GM12878 (cell line): Measurements from ENCODE around the gene WNK1. TPM values are rescaled to one million over a fixed set of nuclear protein-coding genes. Genes with fewer than 3 reads are reported as not detected.

Experiments
- ATAC-seq: fragments of 200-7000 bp; cut with Tn5 transposase; 3 replicates; pipeline ENCODE4 v1.9.1; 2020; ENCODE audit warnings: mild to moderate bottlenecking, moderate library complexity
- BruUV-seq: library from RNA; stranded (reverse); fragments of 400-500 nt; replicated peaks from 2 replicates; lab custom pipeline; 2021; lab: Mats Ljungman, UMichigan
- CTCF ChIA-PET: fragments of 300-600 bp; sonication (Branson Sonifier 250); formaldehyde crosslinking; extraction: SDS; loops from one replicate; lab custom pipeline; 2021; ENCODE audit warnings: inconsistent platforms; lab: Yijun Ruan, JAX
- POLR2A ChIA-PET: fragments of 350-600 bp; formaldehyde crosslinking; extraction: SDS; loops from one replicate; lab custom pipeline; 2021; ENCODE audit warnings: inconsistent platforms; lab: Charles Lee
- RAD21 ChIA-PET: fragments of 300-600 bp; sonication (Branson Sonifier 250); formaldehyde crosslinking; loops from one replicate; lab custom pipeline; 2023; ENCODE audit warnings: antibody characterized with exemption; ENCODE audit not compliant: unreplicated experiment; lab: Charles Lee
- SMC1A ChIA-PET: fragments of 300-600 bp; sonication (Branson Sonifier 250); formaldehyde crosslinking; loops from one replicate; lab custom pipeline; 2023; ENCODE audit not compliant: unreplicated experiment, uncharacterized antibody; lab: Charles Lee
- DNase-seq: peaks from one replicate; pipeline ENCODE4 v3.0.0-alpha.2; 2011; ENCODE audit warnings: low read depth, low spot score
- FAIRE-seq: peaks from 3 replicates; lab custom pipeline; 2011; peaks lifted over from hg19 to GRCh38; lab: Jason Lieb, UNC
- H2AFZ ChIP-seq: 2 replicates; pipeline ENCODE4 v1.6.0; 2011; ENCODE audit warnings: low read depth, low read length, control low read depth; ENCODE audit not compliant: control insufficient read depth
- H3K27ac ChIP-seq: 2 replicates; pipeline ENCODE4 v1.5.1; 2011; ENCODE audit warnings: control low read depth; ENCODE audit not compliant: control insufficient read depth, insufficient read depth
- H3K27me3 ChIP-seq, 2 experiments: replicated peaks in 1 of 2; 2 replicates each; pipeline versions ENCODE4 v1.6.0 to v1.6.1; 2011; ENCODE audit warnings: low read length in 1 of 2; ENCODE audit not compliant: control insufficient read depth in 2 of 2, insufficient read depth in 2 of 2
- H3K36me3 ChIP-seq, 2 experiments: 2 replicates each; pipeline ENCODE4 v1.5.1; 2011; ENCODE audit warnings: low read length in 1 of 2; ENCODE audit not compliant: control insufficient read depth in 2 of 2, insufficient read depth in 2 of 2
- H3K4me1 ChIP-seq: 2 replicates; pipeline ENCODE4 v1.6.1; 2011; ENCODE audit warnings: mild to moderate bottlenecking, low read length, moderate library complexity, mixed read lengths; ENCODE audit not compliant: control insufficient read depth, insufficient read depth
- H3K4me2 ChIP-seq: 2 replicates; pipeline ENCODE4 v1.6.0; 2011; ENCODE audit warnings: control low read depth; ENCODE audit not compliant: control insufficient read depth, insufficient read depth
- H3K4me3 ChIP-seq: fragments of 200-600 bp; sonication (generic); 2 replicates; pipeline ENCODE4 v1.5.1; 2016
- H3K79me2 ChIP-seq: 2 replicates; pipeline ENCODE4 v1.6.0; 2011; ENCODE audit warnings: low read length; ENCODE audit not compliant: control insufficient read depth, insufficient read depth
- H3K9ac ChIP-seq: 2 replicates; pipeline ENCODE4 v1.8.0; 2011; ENCODE audit warnings: low read length, control low read depth, mixed read lengths; ENCODE audit not compliant: control insufficient read depth, insufficient read depth
- H3K9me3 ChIP-seq: replicated peaks from 3 replicates; pipeline ENCODE4 v1.5.1; 2011; ENCODE audit warnings: mild to moderate bottlenecking, low read length; ENCODE audit not compliant: control insufficient read depth, insufficient read depth
- H4K20me1 ChIP-seq: 2 replicates; pipeline ENCODE4 v1.6.0; 2011; ENCODE audit not compliant: control insufficient read depth, insufficient read depth
- CREB1 ChIP-seq: IDR thresholded peaks from 2 replicates; pipeline ENCODE4 v1.6.1; 2012; ENCODE audit warnings: low read depth, mild to moderate bottlenecking, inconsistent platforms
- MEF2B ChIP-seq: fragments of 450-650 bp; IDR thresholded peaks from 2 replicates; pipeline ENCODE4 v1.6.1; 2018; ENCODE audit warnings: mild to moderate bottlenecking, moderate library complexity; ENCODE audit not compliant: partially characterized antibody, poor library complexity, severe bottlenecking
- NFIC ChIP-seq: IDR thresholded peaks from 2 replicates; pipeline ENCODE4 v1.6.1; 2012; ENCODE audit warnings: low read depth, mild to moderate bottlenecking, inconsistent platforms, low read length, moderate library complexity
- NR2F1 ChIP-seq: fragments of 450-650 bp; conservative IDR thresholded peaks from 2 replicates; pipeline ENCODE4 v1.6.1; 2017; ENCODE audit warnings: mild to moderate bottlenecking
- POLR2AphosphoS5 ChIP-seq: IDR thresholded peaks from 2 replicates; pipeline ENCODE4 v1.6.1; 2011; ENCODE audit warnings: mild to moderate bottlenecking, low read length, inconsistent platforms
- RUNX3 ChIP-seq: IDR thresholded peaks from 2 replicates; pipeline ENCODE4 v1.6.1; 2012; ENCODE audit warnings: low read length, inconsistent platforms
- SMAD1 ChIP-seq: fragments of 450-650 bp; IDR thresholded peaks from 2 replicates; pipeline ENCODE4 v1.6.1; 2018; ENCODE audit warnings: mild to moderate bottlenecking, low read depth; ENCODE audit not compliant: partially characterized antibody
- SREBF2 ChIP-seq: IDR thresholded peaks from 2 replicates; pipeline ENCODE4 v1.6.1; 2012; ENCODE audit warnings: mild to moderate bottlenecking, low read length
- SRF ChIP-seq, 2 experiments: IDR thresholded peaks; 2 replicates each; pipeline ENCODE4 v1.6.1; 2011; ENCODE audit warnings: low read depth in 2 of 2, low read length in 2 of 2, mild to moderate bottlenecking in 1 of 2, moderate library complexity in 1 of 2
- YBX1 ChIP-seq: fragments of 450-650 bp; IDR thresholded peaks from 2 replicates; pipeline ENCODE4 v1.6.1; 2016; ENCODE audit warnings: antibody characterized with exemption
- WGBS: methylation state at CpG from one replicate; pipeline ENCODE4 v1.1.6; 2016; ENCODE audit warnings: low lambda C conversion rate; ENCODE audit not compliant: insufficient replicate concordance, insufficient coverage; ENCODE audit errors: missing lambda C conversion rate; 5-methylcytosine and 5-hydroxymethylcytosine counted together
- in situ Hi-C: fragments of 300-500 bp; cut with MboI; formaldehyde crosslinking; loops from 9 replicates; pipeline ENCODE4 v1.14.3; 2018; ENCODE audit warnings: mixed read lengths
- intact Hi-C: fragments of 100-400 bp; cut with micrococcal nuclease; formaldehyde crosslinking; loops from one replicate; pipeline ENCODE4 v1.14.2; 2022; ENCODE audit not compliant: unreplicated experiment
- polyA plus RNA-seq, 11 experiments: library from polyadenylated mRNA; depleted of rRNA in 4 of 11; unstranded in 6 of 11; stranded (reverse) in 5 of 11; fragments of >200 nt; fragmentation: Nextera tagmentation in 4 of 11; fragmentation: Illumina TruSeq in 1 of 11; extraction: Ambion mirVana in 4 of 11; extraction: Trizol in 1 of 11; gene quantifications; 1 replicate in 1 of 11; 2 replicates in 10 of 11; pipeline versions ENCODE4 v1.2.1 to v1.2.3, GENCODE V29; 2011 to 2016; ENCODE audit warnings: inconsistent platforms in 2 of 11, missing spikeins in 2 of 11, low read depth in 1 of 11
- total RNA-seq, 4 experiments: library from RNA; depleted of rRNA in 3 of 4; stranded (reverse); fragments of >200 nt in 3 of 4; fragmentation: Illumina TruSeq in 1 of 4; extraction: Trizol in 1 of 4; gene quantifications; 2 replicates each; pipeline versions ENCODE4 v1.2.1 to v1.2.3, GENCODE V29; 2013 to 2021
- TF ChIP-seq, protein P1 (sequence below), 3 experiments: IDR thresholded peaks in 2 of 3; conservative IDR thresholded peaks in 1 of 3; 2 replicates each; pipeline ENCODE4 v1.5.1; 2011; ENCODE audit warnings: low read depth in 3 of 3, low read length in 3 of 3, mild to moderate bottlenecking in 3 of 3, control low read depth in 2 of 3, moderate library complexity in 2 of 3, inconsistent platforms in 1 of 3, mixed read lengths in 1 of 3; ENCODE audit not compliant: control insufficient read depth in 2 of 3, insufficient read depth in 1 of 3; ENCODE audit errors: extremely low read depth in 1 of 3
- TF ChIP-seq, protein P2 (sequence below): fragments of 450-650 bp; IDR thresholded peaks from 2 replicates; pipeline ENCODE4 v1.6.1; 2016; ENCODE audit warnings: mild to moderate bottlenecking
- TF ChIP-seq, protein P3 (sequence below): fragments of 450-650 bp; IDR thresholded peaks from 2 replicates; pipeline ENCODE4 v1.6.1; 2017; ENCODE audit warnings: antibody characterized with exemption, mild to moderate bottlenecking, moderate library complexity
- TF ChIP-seq, protein P4 (sequence below): fragments of 450-650 bp; IDR thresholded peaks from 2 replicates; pipeline ENCODE4 v1.6.1; 2018; ENCODE audit warnings: mild to moderate bottlenecking, low read depth, moderate library complexity; ENCODE audit not compliant: partially characterized antibody

WNK1 gene
- total and polyA plus RNA-seq, 10 of the 15 experiments (the other 5 are each of a cell fraction or from before 2014, with no cell fraction given): 9.6 to 151 (median 86.6) TPM

DNA sequence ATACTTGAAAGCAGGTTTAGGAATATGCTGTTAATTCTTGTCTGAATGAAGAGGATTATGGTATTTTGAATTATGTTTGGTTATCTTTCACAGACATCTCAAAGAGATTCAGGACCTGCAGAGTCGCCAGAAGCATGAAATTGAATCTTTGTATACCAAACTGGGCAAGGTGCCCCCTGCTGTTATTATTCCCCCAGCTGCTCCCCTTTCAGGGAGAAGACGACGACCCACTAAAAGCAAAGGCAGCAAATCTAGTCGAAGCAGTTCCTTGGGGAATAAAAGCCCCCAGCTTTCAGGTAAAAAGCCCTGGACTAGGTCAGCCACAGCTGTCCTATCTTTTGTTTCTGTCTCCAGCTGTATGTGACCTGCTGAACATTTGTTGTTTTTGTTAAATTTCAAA is 145.0 kb downstream of the WNK1 start (continued):
- TF ChIP-seq SREBF2 (no peak), SMAD1 (no peak), RUNX3 (no peak)
- TF ChIP-seq, protein P1, sequence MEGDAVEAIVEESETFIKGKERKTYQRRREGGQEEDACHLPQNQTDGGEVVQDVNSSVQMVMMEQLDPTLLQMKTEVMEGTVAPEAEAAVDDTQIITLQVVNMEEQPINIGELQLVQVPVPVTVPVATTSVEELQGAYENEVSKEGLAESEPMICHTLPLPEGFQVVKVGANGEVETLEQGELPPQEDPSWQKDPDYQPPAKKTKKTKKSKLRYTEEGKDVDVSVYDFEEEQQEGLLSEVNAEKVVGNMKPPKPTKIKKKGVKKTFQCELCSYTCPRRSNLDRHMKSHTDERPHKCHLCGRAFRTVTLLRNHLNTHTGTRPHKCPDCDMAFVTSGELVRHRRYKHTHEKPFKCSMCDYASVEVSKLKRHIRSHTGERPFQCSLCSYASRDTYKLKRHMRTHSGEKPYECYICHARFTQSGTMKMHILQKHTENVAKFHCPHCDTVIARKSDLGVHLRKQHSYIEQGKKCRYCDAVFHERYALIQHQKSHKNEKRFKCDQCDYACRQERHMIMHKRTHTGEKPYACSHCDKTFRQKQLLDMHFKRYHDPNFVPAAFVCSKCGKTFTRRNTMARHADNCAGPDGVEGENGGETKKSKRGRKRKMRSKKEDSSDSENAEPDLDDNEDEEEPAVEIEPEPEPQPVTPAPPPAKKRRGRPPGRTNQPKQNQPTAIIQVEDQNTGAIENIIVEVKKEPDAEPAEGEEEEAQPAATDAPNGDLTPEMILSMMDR (IDR thresholded peaks at IDR 0.05 in 2 of 3, conservative IDR thresholded peaks at IDR 0.05 in 1 of 3; ENCODE audit: control insufficient read depth in 2 of 3, extremely low read depth in 1 of 3, insufficient read depth in 1 of 3, low read depth in 3 of 3, low read length in 3 of 3): no peak

DNA sequence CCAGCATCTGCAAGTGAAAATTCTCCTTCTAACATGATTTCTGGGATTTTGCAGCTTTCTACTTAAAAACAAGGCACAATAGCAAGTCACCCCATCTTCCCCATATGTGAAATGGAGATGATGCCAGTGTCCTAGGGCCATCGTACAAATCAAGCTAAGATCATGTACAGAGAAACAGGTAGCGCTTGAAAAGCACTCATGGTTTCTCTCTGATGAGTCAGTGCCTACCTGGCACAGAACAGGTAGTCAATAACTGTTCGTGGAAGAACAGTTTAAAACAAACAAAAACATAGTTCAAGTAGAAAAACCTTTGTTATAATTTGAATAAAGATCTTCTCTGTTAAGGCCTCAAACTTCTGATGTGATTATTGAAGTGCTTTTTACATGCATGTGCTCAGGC is 150.2 kb downstream of the WNK1 start:
- Histone ChIP-seq H3K4me2 (no peak overlapping the region), H3K4me1 (no peaks in the 10 kb centered on the region), H3K79me2 (no peaks in the 10 kb centered on the region; the same call in 1 of the 2 replicates), H3K36me3 (peaks cover 20 to 76% of the 10 kb centered on the region in 2 experiments), H3K9me3 (no peaks in the 10 kb centered on the region), H3K9ac (no peak overlapping the region), H3K4me3 (no peak overlapping the region), H4K20me1 (no peaks in the 10 kb centered on the region), H3K27ac (no peak overlapping the region), H2AFZ (no peak overlapping the region), H3K27me3 (no peaks in the 10 kb centered on the region)
- CTCF ChIA-PET: interaction anchor here (1.0 to 1.2 kb wide), 2 partner anchors 47 to 190 kb away, joined by 3 to 5 read pairs; partner anchors contain the start of gene RAD52
- SMC1A ChIA-PET: interaction anchor here (1.1 to 2.0 kb wide), 3 partner anchors 56 to 293 kb away, joined by 3 to 6 read pairs (median 5); no protein-coding TSS in a partner anchor
- in situ Hi-C loops: no loop called here
- no TSS peak for BruUV-seq
- POLR2A ChIA-PET: interaction anchor here (0.7 kb wide), 1 partner anchor 17 kb away, joined by 3 read pairs; no protein-coding TSS in a partner anchor
- intact Hi-C loops: no loop called here
- WGBS: 97% methylated on average over 3 of the region's 3 CpGs
- ATAC-seq: no peak
- no peak for DNase-seq
- RAD21 ChIA-PET: no interaction called here
- no peak for FAIRE-seq
- TF ChIP-seq NFIC (no peak), NR2F1 (no peak), MEF2B (no peak), POLR2AphosphoS5 (no peak), CREB1 (no peak), SRF (IDR thresholded peaks at IDR 0.05; ENCODE audit: low read depth in 2 of 2, low read length in 2 of 2) (no peak), YBX1 (no peak)
- TF ChIP-seq, protein P2, sequence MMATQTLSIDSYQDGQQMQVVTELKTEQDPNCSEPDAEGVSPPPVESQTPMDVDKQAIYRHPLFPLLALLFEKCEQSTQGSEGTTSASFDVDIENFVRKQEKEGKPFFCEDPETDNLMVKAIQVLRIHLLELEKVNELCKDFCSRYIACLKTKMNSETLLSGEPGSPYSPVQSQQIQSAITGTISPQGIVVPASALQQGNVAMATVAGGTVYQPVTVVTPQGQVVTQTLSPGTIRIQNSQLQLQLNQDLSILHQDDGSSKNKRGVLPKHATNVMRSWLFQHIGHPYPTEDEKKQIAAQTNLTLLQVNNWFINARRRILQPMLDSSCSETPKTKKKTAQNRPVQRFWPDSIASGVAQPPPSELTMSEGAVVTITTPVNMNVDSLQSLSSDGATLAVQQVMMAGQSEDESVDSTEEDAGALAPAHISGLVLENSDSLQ: no peak
- TF ChIP-seq, protein P3, sequence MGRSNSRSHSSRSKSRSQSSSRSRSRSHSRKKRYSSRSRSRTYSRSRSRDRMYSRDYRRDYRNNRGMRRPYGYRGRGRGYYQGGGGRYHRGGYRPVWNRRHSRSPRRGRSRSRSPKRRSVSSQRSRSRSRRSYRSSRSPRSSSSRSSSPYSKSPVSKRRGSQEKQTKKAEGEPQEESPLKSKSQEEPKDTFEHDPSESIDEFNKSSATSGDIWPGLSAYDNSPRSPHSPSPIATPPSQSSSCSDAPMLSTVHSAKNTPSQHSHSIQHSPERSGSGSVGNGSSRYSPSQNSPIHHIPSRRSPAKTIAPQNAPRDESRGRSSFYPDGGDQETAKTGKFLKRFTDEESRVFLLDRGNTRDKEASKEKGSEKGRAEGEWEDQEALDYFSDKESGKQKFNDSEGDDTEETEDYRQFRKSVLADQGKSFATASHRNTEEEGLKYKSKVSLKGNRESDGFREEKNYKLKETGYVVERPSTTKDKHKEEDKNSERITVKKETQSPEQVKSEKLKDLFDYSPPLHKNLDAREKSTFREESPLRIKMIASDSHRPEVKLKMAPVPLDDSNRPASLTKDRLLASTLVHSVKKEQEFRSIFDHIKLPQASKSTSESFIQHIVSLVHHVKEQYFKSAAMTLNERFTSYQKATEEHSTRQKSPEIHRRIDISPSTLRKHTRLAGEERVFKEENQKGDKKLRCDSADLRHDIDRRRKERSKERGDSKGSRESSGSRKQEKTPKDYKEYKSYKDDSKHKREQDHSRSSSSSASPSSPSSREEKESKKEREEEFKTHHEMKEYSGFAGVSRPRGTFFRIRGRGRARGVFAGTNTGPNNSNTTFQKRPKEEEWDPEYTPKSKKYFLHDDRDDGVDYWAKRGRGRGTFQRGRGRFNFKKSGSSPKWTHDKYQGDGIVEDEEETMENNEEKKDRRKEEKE: no peak
- TF ChIP-seq, protein P4, sequence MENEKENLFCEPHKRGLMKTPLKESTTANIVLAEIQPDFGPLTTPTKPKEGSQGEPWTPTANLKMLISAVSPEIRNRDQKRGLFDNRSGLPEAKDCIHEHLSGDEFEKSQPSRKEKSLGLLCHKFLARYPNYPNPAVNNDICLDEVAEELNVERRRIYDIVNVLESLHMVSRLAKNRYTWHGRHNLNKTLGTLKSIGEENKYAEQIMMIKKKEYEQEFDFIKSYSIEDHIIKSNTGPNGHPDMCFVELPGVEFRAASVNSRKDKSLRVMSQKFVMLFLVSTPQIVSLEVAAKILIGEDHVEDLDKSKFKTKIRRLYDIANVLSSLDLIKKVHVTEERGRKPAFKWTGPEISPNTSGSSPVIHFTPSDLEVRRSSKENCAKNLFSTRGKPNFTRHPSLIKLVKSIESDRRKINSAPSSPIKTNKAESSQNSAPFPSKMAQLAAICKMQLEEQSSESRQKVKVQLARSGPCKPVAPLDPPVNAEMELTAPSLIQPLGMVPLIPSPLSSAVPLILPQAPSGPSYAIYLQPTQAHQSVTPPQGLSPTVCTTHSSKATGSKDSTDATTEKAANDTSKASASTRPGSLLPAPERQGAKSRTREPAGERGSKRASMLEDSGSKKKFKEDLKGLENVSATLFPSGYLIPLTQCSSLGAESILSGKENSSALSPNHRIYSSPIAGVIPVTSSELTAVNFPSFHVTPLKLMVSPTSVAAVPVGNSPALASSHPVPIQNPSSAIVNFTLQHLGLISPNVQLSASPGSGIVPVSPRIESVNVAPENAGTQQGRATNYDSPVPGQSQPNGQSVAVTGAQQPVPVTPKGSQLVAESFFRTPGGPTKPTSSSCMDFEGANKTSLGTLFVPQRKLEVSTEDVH: no peak
